LNCaP clone FGC (cell line): Measurements from ENCODE around the gene ABCA4.

Experiments
- DNase-seq: peaks from one replicate; pipeline ENCODE4 v3.0.0-alpha.2; 2011; ENCODE audit warnings: low read depth
- H3K4me3 ChIP-seq: 2 replicates; pipeline ENCODE4 v1.5.1; 2011; ENCODE audit warnings: mild to moderate bottlenecking, low read depth, low read length, control low read depth
- TF ChIP-seq, protein P1 (sequence below): IDR thresholded peaks from 2 replicates; pipeline ENCODE4 v1.5.1; 2012; ENCODE audit warnings: mild to moderate bottlenecking; ENCODE audit not compliant: control insufficient read depth, insufficient read depth; ENCODE audit errors: extremely low read depth

The ABCA4 gene

DNA sequence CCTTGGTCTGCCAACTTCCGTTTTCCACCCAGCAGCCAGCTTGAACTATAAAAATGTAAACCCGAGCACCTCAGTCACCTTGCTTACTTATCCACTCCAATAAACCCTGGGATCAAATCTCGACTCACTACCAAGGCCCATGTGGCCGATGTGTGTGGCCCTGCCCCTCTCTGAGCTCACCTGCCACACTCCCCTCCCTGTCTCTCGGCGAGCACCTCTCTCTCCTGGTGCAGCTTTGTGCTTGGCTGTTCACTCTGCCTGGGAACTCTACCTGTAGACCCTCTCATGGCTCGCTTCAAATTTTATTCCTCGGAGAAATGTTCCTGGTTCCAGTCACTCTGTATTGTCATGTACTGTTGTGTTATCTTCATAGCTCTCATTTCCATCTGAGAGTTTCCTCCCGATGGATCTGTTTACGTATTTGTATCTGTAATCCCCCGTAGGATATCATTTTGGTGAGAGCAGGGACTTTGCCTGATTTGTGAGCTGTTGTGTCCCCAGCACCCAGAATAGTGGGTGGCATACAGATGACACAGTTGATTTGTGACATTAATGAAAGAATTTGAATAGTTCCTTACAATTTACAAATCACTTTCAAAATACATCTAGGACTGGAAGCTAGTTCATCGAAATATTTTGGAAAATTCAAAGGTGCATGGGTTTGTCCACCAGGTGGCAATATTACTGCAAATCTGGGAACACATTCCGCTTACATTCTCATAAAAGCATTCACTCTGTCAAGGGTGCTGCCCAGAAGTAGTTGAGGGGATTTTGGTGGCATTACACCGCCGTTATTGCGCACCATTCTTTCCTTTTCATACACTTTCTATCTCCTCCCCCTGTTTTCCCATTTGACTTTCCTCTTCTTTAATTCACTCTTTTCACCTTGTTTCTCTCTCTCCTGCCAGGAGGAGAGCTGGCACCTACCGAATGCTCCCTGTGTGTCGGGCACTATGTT, 95.3 kb downstream of the ABCA4 start:
- DNase-seq, result peak; percentile 61

DNA sequence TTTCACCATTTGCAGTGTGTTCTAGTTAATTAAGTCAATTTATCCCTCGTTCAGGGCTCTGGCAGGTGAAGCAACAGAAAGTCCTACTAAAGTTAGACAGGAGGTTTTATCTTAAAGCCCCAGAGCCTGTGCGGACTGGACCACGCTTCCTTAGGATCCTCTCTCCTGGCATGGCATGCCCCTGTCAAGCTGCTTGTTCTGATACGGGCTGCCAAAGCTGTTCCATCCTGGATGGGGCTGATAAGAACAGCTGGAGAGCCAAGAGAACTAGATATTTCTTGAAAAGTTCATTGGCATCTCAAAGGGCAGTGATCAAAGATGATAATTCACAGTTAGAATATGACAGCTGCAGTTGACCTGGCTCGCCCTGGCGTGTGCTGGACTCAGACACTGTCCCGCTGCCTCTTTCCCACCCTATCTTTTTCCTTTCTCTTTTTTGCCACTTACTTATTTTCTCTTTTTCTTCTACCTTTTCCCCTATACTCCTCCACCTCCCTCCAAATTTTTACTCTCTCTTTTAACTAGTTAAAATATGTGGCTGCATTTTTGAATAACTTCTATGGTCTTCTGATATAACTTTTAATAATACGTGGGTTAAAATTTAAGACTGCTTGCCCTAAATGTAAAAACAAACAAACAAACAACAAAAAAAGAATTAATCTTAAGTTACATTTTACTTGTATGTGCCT, 96.7 kb downstream of the ABCA4 start:
- TF ChIP-seq, protein P1, sequence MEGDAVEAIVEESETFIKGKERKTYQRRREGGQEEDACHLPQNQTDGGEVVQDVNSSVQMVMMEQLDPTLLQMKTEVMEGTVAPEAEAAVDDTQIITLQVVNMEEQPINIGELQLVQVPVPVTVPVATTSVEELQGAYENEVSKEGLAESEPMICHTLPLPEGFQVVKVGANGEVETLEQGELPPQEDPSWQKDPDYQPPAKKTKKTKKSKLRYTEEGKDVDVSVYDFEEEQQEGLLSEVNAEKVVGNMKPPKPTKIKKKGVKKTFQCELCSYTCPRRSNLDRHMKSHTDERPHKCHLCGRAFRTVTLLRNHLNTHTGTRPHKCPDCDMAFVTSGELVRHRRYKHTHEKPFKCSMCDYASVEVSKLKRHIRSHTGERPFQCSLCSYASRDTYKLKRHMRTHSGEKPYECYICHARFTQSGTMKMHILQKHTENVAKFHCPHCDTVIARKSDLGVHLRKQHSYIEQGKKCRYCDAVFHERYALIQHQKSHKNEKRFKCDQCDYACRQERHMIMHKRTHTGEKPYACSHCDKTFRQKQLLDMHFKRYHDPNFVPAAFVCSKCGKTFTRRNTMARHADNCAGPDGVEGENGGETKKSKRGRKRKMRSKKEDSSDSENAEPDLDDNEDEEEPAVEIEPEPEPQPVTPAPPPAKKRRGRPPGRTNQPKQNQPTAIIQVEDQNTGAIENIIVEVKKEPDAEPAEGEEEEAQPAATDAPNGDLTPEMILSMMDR, result no peak
- DNase-seq, result no peak

More for the DNA sequence above, 95.3 kb downstream of the ABCA4 start:
- H3K4me3 ChIP-seq, result no peak overlapping the region
- TF ChIP-seq, protein P1, result peak; percentile 75

DNA sequence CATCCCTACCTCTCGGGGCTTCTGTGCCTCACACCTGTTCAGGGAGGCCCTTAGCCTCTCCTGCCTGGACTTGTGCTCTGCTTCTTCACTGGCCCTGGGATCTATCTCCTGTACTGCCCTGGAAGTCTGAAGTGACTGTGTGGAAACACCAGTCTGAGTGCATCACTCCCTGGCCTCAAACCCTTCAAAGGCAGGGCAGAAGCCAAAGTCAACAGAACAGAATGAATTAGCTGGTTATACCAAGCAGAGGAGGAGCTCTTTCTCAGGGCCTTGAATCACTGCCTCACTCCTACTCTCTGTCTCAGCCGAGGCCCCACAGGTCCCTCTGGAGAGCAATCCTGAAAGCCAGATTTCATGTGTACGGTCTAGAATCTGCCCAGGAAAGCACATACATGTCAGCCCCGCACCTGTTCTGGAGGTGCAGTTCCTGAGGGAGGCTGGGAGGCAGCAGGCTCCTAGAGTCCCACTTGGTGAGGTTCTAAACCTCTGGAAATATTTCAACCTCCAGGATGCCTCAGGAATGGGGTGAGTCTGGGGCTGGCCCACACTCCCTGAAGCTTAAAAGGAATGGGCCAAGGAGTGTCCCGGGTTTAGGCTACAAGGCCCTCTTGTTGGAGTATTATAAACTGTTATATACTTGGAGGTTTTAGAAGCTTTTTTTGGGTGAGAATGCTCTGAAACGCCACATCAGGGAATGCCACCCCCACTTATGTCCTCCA, 98.3 kb downstream of the ABCA4 start:
- TF ChIP-seq, protein P1, result no peak
- DNase-seq, result peak; percentile 57
- H3K4me3 ChIP-seq, result no peak overlapping the region

More for the DNA sequence above, 96.7 kb downstream of the ABCA4 start:
- H3K4me3 ChIP-seq, result no peak overlapping the region

DNA sequence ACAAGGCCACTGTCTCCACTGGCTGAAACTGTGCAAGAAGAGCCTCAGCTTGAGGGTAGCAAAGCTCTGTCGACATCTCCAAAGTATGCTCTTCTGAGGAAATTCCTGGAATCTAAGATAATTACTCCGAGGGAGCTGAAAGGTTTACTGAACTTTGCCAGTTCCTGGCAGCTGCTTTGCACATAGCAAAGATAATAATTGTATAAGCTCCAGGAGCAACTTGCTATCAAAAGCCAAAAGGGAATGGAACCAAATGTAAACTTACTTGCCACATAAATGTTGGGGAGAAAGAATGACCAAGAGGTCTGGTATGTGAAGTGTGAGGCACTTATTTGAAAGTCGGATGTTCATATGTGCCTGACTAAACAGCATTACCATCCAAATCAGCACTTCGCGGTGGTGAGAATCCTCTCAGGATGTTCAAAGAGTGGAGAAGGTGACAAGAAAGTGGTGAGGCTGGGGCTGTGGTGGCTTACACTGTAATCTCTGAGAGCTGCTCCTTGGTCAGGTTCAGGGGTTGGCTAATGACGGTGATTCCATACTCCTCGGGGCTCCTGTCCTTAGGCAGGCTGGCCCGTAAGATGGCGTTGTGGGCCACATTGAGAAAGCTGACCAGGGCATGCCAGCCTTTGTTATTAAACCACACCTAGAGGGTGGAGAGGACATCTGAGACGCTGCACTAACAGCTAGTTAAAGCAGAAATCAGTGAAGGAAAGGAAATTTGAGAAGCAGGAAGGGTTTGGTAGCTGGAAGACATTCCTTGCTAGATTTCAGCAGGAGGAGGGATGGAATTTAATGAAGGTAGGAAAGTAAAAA, 100.0 kb downstream of the ABCA4 start:
- H3K4me3 ChIP-seq, result no peak overlapping the region
- TF ChIP-seq, protein P1, result no peak
- DNase-seq, result no peak

DNA sequence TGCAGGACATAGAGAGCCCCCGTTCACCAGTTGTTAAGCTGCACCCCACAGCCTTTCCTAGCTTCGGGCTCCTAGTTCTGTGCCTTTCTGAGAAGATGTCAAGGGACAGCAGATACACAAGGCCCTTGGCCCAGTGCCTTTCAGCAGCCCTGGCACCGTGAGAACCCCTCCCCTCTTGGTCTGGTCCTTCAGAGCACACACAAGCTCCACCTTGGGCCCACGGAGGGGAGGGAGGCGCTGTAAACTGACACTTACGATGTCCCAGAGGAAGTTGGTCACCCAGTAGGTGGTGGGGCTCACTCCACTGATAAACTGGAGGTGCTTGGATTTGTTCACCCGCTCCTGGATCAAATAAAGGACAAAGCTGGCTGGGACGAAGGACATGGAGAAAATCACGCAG, 101.6 kb downstream of the ABCA4 start:
- TF ChIP-seq, protein P1, result no peak
- no peak for DNase-seq
- no peak overlapping the region for H3K4me3 ChIP-seq
